Tongue (tissue), 2 donors: ENCODE data around the gene ARHGEF4. TPM values are rescaled to one million over a fixed set of nuclear protein-coding genes. Genes with fewer than 3 reads are reported as not detected.
"Not testable (repeated sequence)": the region's sequence is repeated elsewhere in the genome, so short reads cannot be mapped to it uniquely, and the experiment has no call there.

Experiments
- DNase-seq: peaks from one replicate; pipeline ENCODE4 v3.0.0-alpha.2; 2015
- total RNA-seq: library from RNA; depleted of rRNA; stranded (reverse); fragments of >200 nt; gene quantifications from one replicate; pipeline ENCODE4 v1.2.3, GENCODE V29; 2014

The ARHGEF4 gene
- total RNA-seq, 1 donor from 2014 or later = 48.5 TPM

DNA sequence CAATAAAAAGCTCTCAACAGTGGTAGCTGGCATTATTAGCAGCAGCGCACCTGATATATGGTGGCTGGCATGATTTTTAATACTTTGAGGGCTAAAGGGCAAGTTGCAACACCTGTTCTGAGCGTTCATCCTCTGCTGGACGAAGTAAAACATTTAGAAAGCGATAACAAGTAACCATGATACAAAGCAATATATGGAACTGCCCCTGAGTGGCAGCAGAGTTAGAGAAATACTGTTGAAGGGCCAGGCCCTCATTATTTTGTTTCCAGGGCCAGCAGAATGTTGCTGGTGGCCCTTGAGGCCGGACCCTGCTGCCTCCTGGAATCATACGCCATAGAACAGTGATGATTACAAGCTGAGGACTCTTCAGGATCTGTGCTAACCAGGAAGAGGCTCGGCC lies 47.8 kb downstream of the ARHGEF4 start:
- no peak for DNase-seq

GRCh38 chr2:130887643-130888042 lies 50.9 kb downstream of the ARHGEF4 start:
- DNase-seq = no peak

DNA sequence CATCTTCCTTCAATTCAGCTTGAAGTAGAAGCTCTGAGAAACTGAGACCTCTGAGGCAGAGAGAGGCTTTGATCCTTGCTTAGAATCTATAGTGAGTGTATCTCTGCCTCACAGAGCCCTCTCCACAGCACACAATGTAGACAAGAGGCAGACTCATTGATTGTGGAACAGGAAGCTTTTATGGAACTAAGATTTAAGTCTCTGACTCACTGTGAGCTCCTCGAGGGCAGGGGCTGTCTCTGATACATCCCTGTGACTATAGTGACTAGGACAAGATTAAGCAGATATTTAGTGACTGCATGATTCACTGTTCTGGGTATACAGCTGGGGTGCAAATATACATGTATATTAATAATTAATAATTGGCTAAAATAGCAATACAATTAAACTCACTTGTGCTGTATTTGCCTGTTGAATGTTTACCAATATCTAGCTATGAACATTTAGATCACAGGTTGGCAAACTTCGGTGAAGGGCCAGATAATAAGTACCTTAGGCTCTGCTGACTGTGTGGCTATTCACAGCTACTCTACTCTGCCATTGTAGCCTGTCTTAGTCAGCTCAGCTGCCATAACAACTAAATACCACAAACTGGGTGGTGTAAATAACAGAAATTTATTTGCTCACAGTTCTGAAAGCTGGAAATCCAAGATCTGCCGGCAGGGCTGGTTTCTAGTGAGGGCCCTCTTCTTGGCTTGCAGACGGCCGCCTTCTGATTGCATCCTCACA lies 54.4 kb downstream of the ARHGEF4 start:
- no peak for DNase-seq

GRCh38 chr2:130891966-130892365 lies 55.3 kb downstream of the ARHGEF4 start:
- no peak for DNase-seq

GRCh38 chr2:130892793-130893785 lies 56.4 kb downstream of the ARHGEF4 start:
- no peak for DNase-seq

- no peak for DNase-seq
Observed at GRCh38 chr2:130894326-130894942, 57.7 kb downstream of the ARHGEF4 start.

- no peak for DNase-seq
Observed at GRCh38 chr2:130896813-130897212, 60.1 kb downstream of the ARHGEF4 start.

GRCh38 chr2:130898553-130898952 lies 61.8 kb downstream of the ARHGEF4 start:
- no peak for DNase-seq

DNA sequence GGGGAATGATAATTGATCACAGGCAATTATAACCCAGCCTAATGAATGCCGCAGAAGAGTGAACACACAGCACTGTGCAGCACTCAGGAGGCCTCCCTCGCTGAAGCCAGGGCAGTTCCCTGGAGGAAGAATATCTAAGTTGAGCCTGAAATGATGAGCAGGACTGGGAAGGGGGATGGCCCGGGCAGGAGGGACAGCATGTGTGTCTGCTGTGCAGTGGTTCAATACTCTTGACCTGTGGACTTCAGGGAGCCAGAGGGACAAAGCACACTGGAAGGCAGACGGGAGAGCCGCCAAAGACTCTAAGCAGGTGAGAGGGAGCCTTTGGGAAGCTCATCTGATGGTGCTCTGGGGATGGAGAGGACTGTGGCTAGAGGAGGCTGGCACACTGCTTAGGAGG lies 62.6 kb downstream of the ARHGEF4 start:
- DNase-seq = no peak

- DNase-seq = no peak
Observed at GRCh38 chr2:130901061-130901460, 64.3 kb downstream of the ARHGEF4 start.

DNA sequence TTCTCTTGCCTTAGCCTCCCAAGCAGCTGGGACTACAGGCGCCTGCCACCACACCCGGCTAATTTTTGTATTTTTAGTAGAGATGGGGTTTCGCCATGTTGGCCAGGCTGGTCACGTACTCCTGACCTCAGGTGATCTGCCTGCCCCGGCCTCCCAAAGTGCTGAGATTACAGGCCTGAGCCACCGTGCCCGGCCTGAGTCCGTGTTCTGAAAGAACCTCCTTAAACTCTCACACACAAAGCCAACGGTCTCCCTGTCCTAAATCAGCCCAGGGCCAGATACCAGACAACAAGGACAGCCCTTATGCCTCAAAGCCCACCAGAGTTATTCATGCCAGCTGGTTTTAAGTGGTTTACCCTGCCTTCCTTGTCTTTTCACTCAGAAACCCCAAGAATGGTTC lies 64.9 kb downstream of the ARHGEF4 start:
- DNase-seq = not testable (repeated sequence)

DNA sequence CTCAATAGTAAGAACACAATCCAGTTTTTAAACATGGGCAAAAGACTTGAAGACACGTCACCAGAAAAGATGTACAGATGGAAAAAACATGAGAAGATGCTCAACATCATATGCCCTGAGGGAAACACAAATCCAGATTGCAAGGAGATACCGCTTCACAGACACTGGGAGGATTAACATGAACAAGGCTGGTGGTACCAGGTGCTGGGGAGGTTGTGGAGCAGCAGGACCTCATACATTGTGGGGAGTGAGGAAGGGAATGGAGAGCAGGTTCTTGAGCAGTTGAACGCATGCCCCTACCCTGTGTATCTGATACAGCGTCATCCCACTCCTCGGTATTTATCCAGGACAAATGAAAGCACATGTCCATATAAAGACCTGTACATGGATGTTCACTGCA lies 72.1 kb downstream of the ARHGEF4 start:
- DNase-seq = no peak

DNA sequence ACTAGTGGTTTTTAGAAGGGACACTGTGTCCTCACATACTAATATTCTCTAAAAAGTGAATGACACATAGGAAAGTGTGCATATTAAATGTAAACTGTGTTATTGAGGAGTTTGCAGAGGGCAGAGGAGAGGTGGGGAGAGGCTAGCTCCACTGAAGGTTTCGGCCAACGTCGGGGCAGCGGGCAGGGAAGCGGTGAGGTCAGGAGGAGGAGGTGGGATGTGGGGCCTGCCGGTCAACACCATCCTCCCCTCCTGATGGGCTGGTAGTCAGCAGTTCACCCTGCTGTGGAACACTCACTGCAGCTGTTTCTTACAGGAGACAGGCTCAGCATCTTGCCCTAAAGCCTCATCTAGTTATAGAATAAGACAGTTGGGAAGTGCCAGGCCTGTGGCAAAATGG lies 74.2 kb downstream of the ARHGEF4 start:
- DNase-seq = no peak

DNA sequence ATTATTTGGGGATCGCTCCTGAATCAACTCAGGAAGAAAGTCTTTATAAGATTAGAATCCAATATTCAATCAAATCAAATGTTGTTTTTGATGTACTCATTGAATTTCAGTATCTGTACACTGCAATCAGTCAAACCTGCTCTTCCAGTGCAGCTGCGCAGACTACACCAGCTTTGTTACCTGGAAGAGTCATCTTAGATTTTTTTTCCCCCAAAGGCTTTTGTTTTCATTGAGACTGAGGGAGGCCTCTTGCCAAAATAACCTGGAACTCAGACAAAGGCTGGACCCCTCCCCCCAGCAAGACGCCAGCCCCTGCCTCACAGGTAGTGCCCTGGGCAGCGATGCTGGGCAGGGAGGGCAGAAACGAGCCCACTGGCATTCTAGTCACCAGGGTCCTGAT lies 74.8 kb downstream of the ARHGEF4 start:
- peak; percentile 28 for DNase-seq

DNA sequence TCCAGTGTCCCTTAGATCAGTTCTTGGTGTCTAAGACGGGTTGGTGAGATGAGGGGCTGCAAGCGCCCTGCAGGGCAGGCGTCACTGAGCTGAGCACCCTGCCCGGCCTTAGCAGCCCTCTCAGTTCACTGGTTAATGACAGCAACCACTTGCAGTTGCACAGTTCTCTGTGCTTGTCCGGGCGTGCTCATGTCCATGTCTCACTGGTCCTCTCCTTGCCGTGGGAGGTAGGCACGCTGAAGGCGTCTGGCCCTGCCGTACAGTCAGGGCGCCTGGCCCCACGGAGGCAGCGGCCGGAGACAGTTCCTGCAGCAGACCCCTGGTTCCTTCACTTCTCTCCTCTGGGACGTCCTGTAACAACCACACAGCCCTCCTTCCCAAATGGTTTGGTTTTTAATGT lies 75.3 kb downstream of the ARHGEF4 start:
- no peak for DNase-seq

GRCh38 chr2:130912471-130912870 lies 75.8 kb downstream of the ARHGEF4 start:
- DNase-seq = peak; percentile 12

GRCh38 chr2:130913891-130914290 lies 77.2 kb downstream of the ARHGEF4 start:
- no peak for DNase-seq

- DNase-seq = no peak
Observed at GRCh38 chr2:130915149-130915548, 78.4 kb downstream of the ARHGEF4 start.

DNA sequence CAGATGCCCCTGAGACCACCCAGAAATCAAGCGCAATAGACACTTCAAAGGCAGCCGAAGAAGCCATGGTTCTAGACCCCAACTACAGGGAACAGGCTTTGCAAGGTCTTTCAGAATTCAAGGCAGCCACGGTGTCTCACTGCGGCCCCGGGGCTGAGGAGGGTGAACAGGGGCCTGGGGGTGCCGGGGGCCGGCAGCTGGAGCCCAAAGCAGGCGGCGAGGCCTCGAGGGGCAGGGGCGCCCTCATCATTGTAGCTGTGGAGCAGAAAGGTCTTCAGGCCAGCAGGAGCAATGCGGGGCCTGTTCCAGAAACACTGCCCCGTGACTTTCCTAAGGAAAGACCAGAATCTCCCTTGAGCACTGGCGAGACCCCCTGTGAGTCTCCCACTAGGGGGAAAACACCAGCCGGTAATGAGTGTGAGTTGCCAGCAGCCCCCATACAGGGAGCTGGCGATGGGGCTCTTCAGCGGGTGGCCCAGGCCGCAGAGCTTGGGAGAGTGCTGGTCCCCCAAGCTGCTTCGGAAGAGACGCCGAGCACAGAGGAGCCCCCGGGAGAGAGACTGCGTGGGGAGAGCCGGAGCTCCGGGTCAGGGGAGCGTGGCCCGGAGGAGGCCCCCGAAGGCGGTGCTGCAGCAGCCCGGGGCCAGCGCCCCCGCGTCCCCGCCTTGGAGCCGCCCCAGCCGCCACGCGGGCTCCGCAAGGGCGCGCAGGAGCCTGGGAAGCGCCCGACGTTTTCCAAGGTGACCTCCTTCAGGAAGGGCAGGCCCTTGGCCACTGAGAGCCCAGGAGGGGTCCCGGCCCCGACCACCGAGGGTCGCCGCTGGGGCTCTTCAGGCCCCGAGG lies 79.1 kb downstream of the ARHGEF4 start:
- no peak for DNase-seq

DNA sequence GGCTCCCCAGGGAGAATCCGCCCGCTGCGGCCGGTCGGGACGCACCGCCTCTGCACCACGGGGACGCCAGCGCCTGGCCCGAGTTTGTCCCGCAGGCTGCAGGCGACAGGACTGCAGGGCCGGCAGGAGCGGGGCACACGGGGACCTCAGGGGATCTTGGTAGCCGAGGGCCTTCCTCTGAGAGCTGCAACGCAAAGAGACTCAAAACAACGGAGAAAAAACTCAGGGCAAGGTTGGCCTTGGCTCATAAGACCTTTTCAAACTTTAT lies 79.7 kb downstream of the ARHGEF4 start:
- DNase-seq = no peak

GRCh38 chr2:130917006-130917688 lies 80.4 kb downstream of the ARHGEF4 start:
- DNase-seq = no peak

- no peak for DNase-seq
Observed at GRCh38 chr2:130918393-130918792, 81.7 kb downstream of the ARHGEF4 start.
